GM12864 (cell line): ENCODE results near the gene TUBGCP6.

Experiments
- DNase-seq: peaks from one replicate; pipeline ENCODE4 v3.0.0-alpha.2; 2011; ENCODE audit warnings: low read depth
- H3K4me3 ChIP-seq: 2 replicates; pipeline ENCODE4 v1.5.1; 2011; ENCODE audit warnings: mild to moderate bottlenecking, low read depth, low read length, control low read depth
- TF ChIP-seq, protein P1 (sequence below): IDR thresholded peaks from 2 replicates; pipeline ENCODE4 v1.5.1; 2011; ENCODE audit warnings: low read depth, mild to moderate bottlenecking, moderate library complexity, low read length, control low read depth, inconsistent platforms; ENCODE audit errors: missing control alignments

TUBGCP6 gene

DNA sequence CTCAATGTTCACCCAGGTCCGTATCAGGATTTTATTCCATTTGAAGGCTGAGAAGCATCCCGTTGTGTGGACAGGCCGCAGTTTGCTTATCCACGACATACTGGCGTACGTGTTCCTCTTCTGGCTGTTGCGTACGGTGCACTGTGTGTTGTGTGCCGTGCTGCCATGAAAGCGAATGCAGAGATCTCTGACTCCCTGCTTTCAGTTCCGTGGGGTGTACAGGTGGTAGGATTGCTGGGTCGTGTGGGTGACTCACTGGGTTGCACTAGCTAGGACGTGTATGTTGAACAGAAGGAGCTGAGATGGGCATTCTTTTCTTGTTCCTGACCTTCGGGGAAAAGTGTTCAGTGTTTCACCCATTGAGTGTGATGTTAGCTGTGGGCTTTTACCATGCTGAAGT is 33.7 kb downstream of the TUBGCP6 start:
- no peak overlapping the region for H3K4me3 ChIP-seq
- TF ChIP-seq, protein P1, sequence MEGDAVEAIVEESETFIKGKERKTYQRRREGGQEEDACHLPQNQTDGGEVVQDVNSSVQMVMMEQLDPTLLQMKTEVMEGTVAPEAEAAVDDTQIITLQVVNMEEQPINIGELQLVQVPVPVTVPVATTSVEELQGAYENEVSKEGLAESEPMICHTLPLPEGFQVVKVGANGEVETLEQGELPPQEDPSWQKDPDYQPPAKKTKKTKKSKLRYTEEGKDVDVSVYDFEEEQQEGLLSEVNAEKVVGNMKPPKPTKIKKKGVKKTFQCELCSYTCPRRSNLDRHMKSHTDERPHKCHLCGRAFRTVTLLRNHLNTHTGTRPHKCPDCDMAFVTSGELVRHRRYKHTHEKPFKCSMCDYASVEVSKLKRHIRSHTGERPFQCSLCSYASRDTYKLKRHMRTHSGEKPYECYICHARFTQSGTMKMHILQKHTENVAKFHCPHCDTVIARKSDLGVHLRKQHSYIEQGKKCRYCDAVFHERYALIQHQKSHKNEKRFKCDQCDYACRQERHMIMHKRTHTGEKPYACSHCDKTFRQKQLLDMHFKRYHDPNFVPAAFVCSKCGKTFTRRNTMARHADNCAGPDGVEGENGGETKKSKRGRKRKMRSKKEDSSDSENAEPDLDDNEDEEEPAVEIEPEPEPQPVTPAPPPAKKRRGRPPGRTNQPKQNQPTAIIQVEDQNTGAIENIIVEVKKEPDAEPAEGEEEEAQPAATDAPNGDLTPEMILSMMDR: no peak
- DNase-seq: no peak

DNA sequence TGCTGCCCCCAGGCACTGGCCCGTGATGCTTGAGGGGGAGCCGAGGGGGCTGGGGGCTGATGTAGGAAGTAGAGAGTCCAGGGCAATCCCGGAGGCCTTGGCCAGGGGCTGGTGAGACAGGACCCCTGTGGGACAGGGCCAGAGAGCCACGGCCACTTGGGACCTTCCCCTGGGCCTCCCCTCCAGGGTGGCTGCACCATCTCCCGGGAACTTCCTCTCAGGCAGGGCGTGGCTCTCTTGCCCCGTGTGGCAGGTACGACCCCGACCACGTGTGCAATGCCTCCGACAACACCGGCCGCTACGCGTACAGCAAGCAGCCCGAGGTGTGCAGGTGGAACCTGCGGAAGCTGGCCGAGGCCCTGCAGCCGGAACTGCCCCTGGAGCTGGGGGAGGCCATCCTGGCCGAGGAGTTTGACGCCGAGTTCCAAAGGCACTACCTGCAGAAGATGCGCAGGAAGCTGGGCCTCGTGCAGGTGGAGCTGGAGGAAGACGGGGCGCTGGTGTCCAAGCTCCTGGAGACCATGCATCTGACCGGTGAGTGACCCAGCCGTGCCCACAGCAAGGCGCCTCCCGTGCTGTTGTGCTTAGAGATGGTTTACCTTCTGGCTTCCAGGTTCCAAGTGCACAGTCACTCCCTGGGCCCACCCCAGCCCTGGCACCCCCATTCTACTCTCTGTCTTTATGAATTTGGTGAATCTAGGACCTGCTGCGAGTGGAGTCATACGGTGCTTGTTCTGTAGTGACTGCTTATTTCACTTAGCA is 34.3 kb downstream of the TUBGCP6 start:
- no peak overlapping the region for H3K4me3 ChIP-seq
- TF ChIP-seq, protein P1: no peak
- no peak for DNase-seq

DNA sequence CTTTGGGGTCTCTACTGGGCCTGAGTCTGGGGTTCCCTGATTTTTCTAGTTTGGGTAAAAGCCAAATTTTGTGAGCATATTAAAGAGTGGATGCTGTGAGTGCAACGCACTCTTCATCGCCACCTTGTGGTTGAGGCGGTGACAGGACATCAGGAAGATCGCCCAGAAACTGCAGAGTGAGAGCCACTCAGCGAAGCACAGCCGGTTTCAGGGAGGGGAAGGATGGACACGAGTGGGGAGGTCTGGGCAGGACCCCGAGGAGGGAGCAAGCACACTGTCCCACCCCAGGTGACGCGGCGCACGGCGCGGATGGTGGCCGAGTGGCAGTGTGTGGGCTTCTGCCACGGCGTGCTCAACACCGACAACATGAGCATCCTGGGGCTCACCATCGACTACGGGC is 34.9 kb downstream of the TUBGCP6 start:
- TF ChIP-seq, protein P1: peak; percentile 95
- no peak overlapping the region for H3K4me3 ChIP-seq
- DNase-seq: no peak

DNA sequence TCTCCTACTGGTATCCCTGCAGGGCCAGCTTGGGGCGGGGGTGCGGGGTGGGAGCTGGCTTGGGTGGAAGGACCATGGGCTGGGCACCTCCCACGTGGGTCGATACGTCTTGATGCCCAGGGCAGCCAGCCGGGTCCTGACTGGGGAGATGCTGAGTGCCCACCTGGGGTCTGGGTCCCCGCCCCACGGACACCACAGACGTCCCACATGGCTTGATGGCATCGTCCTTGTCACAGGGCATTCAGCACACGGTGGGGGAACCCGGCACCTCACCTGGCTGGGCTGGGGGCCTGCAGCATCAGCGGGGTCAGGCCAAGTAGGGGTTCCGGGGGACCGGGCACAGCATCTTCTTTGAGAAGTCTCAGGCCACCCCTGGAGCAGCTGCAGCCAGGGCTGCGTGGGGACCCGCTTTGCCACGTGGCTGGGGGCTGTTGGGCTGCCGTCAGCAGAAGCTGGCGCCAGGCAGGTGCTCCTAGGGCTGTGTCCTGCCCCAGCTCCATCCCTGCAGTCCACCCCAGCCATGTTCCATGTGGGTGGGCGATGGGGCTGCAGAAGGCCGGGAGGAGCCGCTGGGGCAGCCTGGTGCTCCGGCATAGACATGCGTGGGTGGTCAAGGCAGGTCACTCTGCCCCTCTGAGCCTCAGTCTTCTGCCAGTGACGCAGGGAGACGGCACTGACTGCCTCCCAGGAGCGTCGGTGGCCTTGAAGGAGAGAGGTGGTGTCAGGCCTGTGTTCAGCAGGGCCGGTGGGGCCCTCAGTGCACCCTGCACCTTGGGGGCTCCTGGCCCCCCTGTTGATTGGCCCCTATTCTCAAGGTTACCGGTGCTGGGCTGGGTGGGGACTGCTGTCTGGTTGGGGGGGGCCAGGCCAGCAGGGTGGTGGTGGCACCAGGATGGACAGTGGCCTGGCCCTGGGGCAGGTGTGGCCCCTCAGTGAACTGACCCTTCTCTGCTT is 35.6 kb downstream of the TUBGCP6 start:
- TF ChIP-seq, protein P1: no peak
- DNase-seq: no peak
- H3K4me3 ChIP-seq: no peak overlapping the region

DNA sequence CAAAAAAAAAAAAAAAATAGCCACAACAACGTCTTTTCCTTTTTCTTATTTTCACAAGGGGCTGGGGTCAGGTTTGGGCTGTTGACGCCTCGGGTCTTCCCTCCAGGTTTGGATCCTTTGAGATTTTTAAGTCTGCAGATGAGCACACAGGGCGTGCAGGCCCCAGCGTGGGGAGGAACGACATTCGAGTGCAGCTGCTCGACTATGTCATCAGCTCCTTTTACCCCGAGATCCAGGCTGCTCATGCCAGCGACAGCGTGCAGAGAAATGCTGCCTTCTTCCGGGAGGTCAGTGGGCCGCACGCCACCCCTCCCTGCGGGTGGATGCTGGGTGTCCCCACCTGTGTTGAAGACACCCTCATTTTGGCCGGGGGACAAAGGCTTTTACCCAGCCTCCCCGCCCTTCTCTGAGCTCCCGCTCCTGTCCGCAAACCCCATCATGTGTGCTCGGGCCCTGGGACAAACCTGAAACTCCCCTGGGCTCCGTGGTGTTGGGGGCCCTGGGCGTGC is 36.3 kb downstream of the TUBGCP6 start:
- TF ChIP-seq, protein P1: no peak
- DNase-seq: no peak
- H3K4me3 ChIP-seq: no peak overlapping the region

DNA sequence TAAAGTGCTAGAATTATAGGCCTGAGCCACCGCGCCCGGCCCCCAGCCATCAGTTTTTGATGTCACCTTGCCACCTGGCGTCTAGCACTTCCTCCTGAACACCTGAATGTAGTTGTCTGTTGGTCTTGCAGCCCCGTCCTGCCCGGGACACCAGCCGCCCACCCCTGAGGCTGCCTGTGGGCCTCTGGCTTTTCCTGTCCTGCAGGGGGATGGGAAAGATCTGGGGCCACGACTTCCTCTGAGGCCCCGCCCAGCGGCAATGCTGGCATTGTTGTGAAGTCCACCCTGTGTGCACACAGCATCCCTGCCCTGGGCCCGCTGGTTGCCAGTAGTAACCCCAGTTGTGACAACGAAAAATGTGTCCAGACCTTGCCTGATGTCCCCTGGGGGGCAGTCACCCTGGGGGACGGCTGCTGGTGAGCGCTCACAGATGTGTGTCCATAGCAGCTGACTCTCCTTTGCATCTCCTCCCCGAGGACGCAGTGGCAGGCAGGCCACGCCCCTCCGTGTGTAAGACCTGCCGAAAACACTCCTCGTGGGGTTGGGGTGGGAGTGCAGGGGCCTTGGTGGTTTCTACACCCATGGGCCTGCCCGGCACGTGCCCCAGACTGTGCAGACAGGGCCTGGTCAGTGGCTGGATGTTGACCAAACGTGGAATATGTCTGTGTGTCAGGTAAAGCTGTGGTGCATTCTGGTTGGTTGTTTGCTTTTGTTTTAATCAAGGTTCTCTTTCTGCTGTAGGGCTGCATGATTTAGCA is 37.3 kb downstream of the TUBGCP6 start:
- DNase-seq: no peak

More for the DNA sequence above, 37.3 kb downstream of the TUBGCP6 start:
- TF ChIP-seq, protein P1: no peak
- H3K4me3 ChIP-seq: no peak overlapping the region
